ENCODE measurements around the gene OR2H1. TPM values are rescaled to one million over a fixed set of nuclear protein-coding genes. Genes with fewer than 3 reads are reported as not detected.

Gene OR2H1
- total and polyA plus RNA-seq, 2 donors (not counting 1 experiment from before 2014, with no cell fraction given) = not detected

DNA sequence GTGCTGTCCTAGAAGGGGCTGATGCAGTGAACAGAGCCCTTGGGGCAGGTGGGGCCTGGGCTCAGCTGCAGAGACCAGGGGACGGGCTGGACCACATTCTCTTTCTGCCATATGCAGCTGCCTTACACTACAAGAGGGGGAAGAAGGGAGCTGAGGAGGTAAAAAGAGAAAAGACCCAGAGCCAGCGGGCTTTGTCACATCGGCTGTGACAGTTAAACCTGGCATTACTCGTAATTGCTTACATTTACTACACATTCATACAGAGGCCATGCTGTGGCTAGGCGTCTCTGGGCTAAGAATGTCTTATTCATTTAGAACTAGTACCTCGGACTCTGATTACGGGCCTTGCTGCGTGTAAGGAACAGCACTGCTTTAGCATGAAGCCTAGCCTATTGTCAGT, 43.6 kb downstream of the OR2H1 start:
- Histone ChIP-seq H3K9ac (ENCODE audit: low read length) (no peak overlapping the region), H3K36me3 (replicated peaks in 1 of 2; ENCODE audit: control extremely low read depth in 1 of 2, control insufficient read depth in 1 of 2, extremely low read depth in 1 of 2, insufficient read depth in 2 of 2, low read length in 1 of 2) (no peaks in the 10 kb centered on the region), H3K4me1 (ENCODE audit: control insufficient read depth in 2 of 2, insufficient read depth in 2 of 2, low read length in 2 of 2) (no peaks in the 10 kb centered on the region), H3K4me3 (ENCODE audit: control extremely low read depth in 1 of 5, extremely low read depth in 1 of 5, insufficient read depth in 1 of 5, low read depth in 2 of 5, low read length in 4 of 5) (no peak overlapping the region), H3K27ac (ENCODE audit: low read length in 2 of 2) (no peak overlapping the region), H3K4me2 (replicated peaks; ENCODE audit: low read depth, low read length, poor library complexity, severe bottlenecking) (no peak overlapping the region), H3K79me2 (ENCODE audit: control insufficient read depth, insufficient read depth, low read length) (no peaks in the 10 kb centered on the region), H2AFZ (ENCODE audit: insufficient read depth, low read depth, low read length, poor library complexity, severe bottlenecking) (no peak overlapping the region), H4K20me1 (ENCODE audit: control insufficient read depth, insufficient read depth, low read length, poor library complexity, severe bottlenecking) (no peaks in the 10 kb centered on the region), H3K27me3 (replicated peaks in 1 of 4; ENCODE audit: control extremely low read depth in 1 of 4, control insufficient read depth in 3 of 4, insufficient read depth in 4 of 4, low read length in 3 of 4) (peaks cover 0 to 7% (median 2%) of the 10 kb centered on the region in 4 experiments), H3K9me3 (ENCODE audit: control extremely low read depth in 1 of 3, control insufficient read depth in 2 of 3, insufficient read depth in 1 of 3, low read length in 2 of 3) (no peaks in the 10 kb centered on the region)
- TF ChIP-seq EZH2 (IDR thresholded peaks at IDR 0.05; ENCODE audit: borderline replicate concordance, insufficient read depth, low read depth, low read length, poor library complexity, severe bottlenecking) (no peak), CTCF (IDR thresholded peaks at IDR 0.05) (no peak)
- ChIA-PET POLR2A (no interaction called here), CTCF (no interaction called here)
- H3K4me1 Mint-ChIP-seq = no peaks in the 10 kb centered on the region
- intact Hi-C loops (cut with micrococcal nuclease) = no loop called here
- H3K27ac Mint-ChIP-seq = no peak overlapping the region
- peaks cover 47% of the 10 kb centered on the region for H3K27me3 Mint-ChIP-seq
- H3K4me3 Mint-ChIP-seq = no peak overlapping the region
- WGBS (ENCODE audit: insufficient coverage) = 98% methylated on average over 6 of the region's 8 CpGs
- DNase-seq = no peak
- no peak for ATAC-seq (ENCODE audit: low read depth)
- H3K9me3 Mint-ChIP-seq (ENCODE audit: insufficient read depth) = no peaks in the 10 kb centered on the region

DNA sequence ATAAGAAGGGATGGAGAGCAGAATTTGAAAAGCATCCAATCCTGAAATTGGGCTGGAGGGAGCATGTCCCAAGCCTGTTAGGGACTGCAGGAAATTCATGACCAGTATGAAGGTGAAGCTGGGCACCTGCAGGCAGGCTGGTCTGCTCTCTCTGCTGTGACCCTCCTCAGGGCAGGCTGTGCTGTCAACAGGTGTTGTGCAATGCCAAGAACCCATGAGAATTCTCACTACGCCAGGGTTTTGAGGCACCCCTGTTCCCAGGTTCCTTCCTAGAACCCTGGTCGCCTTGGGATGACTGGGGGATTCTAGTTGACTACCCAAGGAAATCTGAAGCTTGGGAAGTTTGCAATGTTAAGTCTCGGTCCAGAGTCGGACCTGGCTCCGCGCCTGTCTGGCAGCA, 44.2 kb downstream of the OR2H1 start:
- ChIA-PET CTCF (no interaction called here), POLR2A (no interaction called here)
- Histone ChIP-seq H3K27ac (ENCODE audit: low read length in 2 of 2) (no peak overlapping the region), H3K36me3 (replicated peaks in 1 of 2; ENCODE audit: control extremely low read depth in 1 of 2, control insufficient read depth in 1 of 2, extremely low read depth in 1 of 2, insufficient read depth in 2 of 2, low read length in 1 of 2) (no peaks in the 10 kb centered on the region), H3K4me1 (ENCODE audit: control insufficient read depth in 2 of 2, insufficient read depth in 2 of 2, low read length in 2 of 2) (no peaks in the 10 kb centered on the region), H3K9ac (ENCODE audit: low read length) (no peak overlapping the region), H3K79me2 (ENCODE audit: control insufficient read depth, insufficient read depth, low read length) (no peaks in the 10 kb centered on the region), H3K4me3 (ENCODE audit: control extremely low read depth in 1 of 5, extremely low read depth in 1 of 5, insufficient read depth in 1 of 5, low read depth in 2 of 5, low read length in 4 of 5) (no peak overlapping the region), H3K4me2 (replicated peaks; ENCODE audit: low read depth, low read length, poor library complexity, severe bottlenecking) (no peak overlapping the region), H4K20me1 (ENCODE audit: control insufficient read depth, insufficient read depth, low read length, poor library complexity, severe bottlenecking) (no peaks in the 10 kb centered on the region), H3K9me3 (ENCODE audit: control extremely low read depth in 1 of 3, control insufficient read depth in 2 of 3, insufficient read depth in 1 of 3, low read length in 2 of 3) (no peaks in the 10 kb centered on the region), H2AFZ (ENCODE audit: insufficient read depth, low read depth, low read length, poor library complexity, severe bottlenecking) (no peak overlapping the region), H3K27me3 (replicated peaks in 1 of 4; ENCODE audit: control extremely low read depth in 1 of 4, control insufficient read depth in 3 of 4, insufficient read depth in 4 of 4, low read length in 3 of 4) (peaks cover 0 to 7% (median 2%) of the 10 kb centered on the region in 4 experiments)
- Mint-ChIP-seq H3K27ac (no peak overlapping the region), H3K9me3 (ENCODE audit: insufficient read depth) (no peaks in the 10 kb centered on the region), H3K4me3 (no peak overlapping the region), H3K4me1 (no peaks in the 10 kb centered on the region), H3K27me3 (peaks cover 46% of the 10 kb centered on the region)
- no peak for TF ChIP-seq EZH2 (IDR thresholded peaks at IDR 0.05; ENCODE audit: borderline replicate concordance, insufficient read depth, low read depth, low read length, poor library complexity, severe bottlenecking)
- TF ChIP-seq CTCF (IDR thresholded peaks at IDR 0.05) = no peak
- DNase-seq = no peak
- ATAC-seq (ENCODE audit: low read depth) = no peak
- WGBS (ENCODE audit: insufficient coverage) = 90% methylated on average over 6 of the region's 6 CpGs
- intact Hi-C loops (cut with micrococcal nuclease) = no loop called here

Measured in B cell (primary cell).